ENCODE measurements around the gene GBX1.

GBX1 gene

GRCh38 chr7:151141311-151141854, 26.1 kb downstream of the GBX1 start:
- no peak for DNase-seq (ENCODE audit: extremely low read depth in 1 of 2, low read depth in 1 of 2)

GRCh38 chr7:151140826-151141225, 26.7 kb downstream of the GBX1 start:
- DNase-seq (ENCODE audit: extremely low read depth in 1 of 2, low read depth in 1 of 2) = no peak

- DNase-seq (ENCODE audit: extremely low read depth in 1 of 2, low read depth in 1 of 2) = no peak
These were observed 27.7 kb downstream of the GBX1 start for GRCh38 chr7:151139791-151140190.

GRCh38 chr7:151139071-151139790, 28.3 kb downstream of the GBX1 start:
- DNase-seq (ENCODE audit: extremely low read depth in 1 of 2, low read depth in 1 of 2) = no peak

- DNase-seq (ENCODE audit: extremely low read depth in 1 of 2, low read depth in 1 of 2) = no peak
These were observed 29.2 kb downstream of the GBX1 start for GRCh38 chr7:151138153-151138851.

- DNase-seq (ENCODE audit: extremely low read depth in 1 of 2, low read depth in 1 of 2) = no peak
These were observed 29.7 kb downstream of the GBX1 start for GRCh38 chr7:151137791-151138152.

- DNase-seq (ENCODE audit: extremely low read depth in 1 of 2, low read depth in 1 of 2) = no peak
These were observed 30.3 kb downstream of the GBX1 start for GRCh38 chr7:151137076-151137675.

- DNase-seq (ENCODE audit: extremely low read depth in 1 of 2, low read depth in 1 of 2) = no peak
These were observed 31.3 kb downstream of the GBX1 start for GRCh38 chr7:151135866-151136843.

- no peak for DNase-seq (ENCODE audit: extremely low read depth in 1 of 2, low read depth in 1 of 2)
These were observed 32.0 kb downstream of the GBX1 start for GRCh38 chr7:151135525-151135845.

- DNase-seq (ENCODE audit: extremely low read depth in 1 of 2, low read depth in 1 of 2) = no peak
These were observed 32.6 kb downstream of the GBX1 start for GRCh38 chr7:151134743-151135524.

- DNase-seq (ENCODE audit: extremely low read depth in 1 of 2, low read depth in 1 of 2) = no peak
These were observed 33.3 kb downstream of the GBX1 start for GRCh38 chr7:151133986-151134742.

GRCh38 chr7:151133266-151133985, 34.1 kb downstream of the GBX1 start:
- DNase-seq (ENCODE audit: extremely low read depth in 1 of 2, low read depth in 1 of 2) = no peak

- DNase-seq (ENCODE audit: extremely low read depth in 1 of 2, low read depth in 1 of 2) = no peak
These were observed 34.9 kb downstream of the GBX1 start for GRCh38 chr7:151132461-151133205.

- no peak for DNase-seq (ENCODE audit: extremely low read depth in 1 of 2, low read depth in 1 of 2)
These were observed 35.8 kb downstream of the GBX1 start for GRCh38 chr7:151131592-151132293.

GRCh38 chr7:151131224-151131591, 36.3 kb downstream of the GBX1 start:
- DNase-seq (ENCODE audit: extremely low read depth in 1 of 2, low read depth in 1 of 2) = no peak

- DNase-seq (ENCODE audit: extremely low read depth in 1 of 2, low read depth in 1 of 2) = no peak
These were observed 36.7 kb downstream of the GBX1 start for GRCh38 chr7:151130741-151131157.

- DNase-seq (ENCODE audit: extremely low read depth in 1 of 2, low read depth in 1 of 2) = no peak
These were observed 37.4 kb downstream of the GBX1 start for GRCh38 chr7:151129960-151130591.

Data from stimulated activated CD8-positive, alpha-beta memory T cell treated with anti-CD3 and anti-CD28 coated beads, Interleukin-7, amount 100 ng/mL, for 48 hours (primary cell).